NCI-H128 (cell line): ENCODE data around the gene CACTIN.
"Not testable (repeated sequence)": the region's sequence is repeated elsewhere in the genome, so short reads cannot be mapped to it uniquely, and the experiment has no call there.

Experiments used
- DNase-seq: peaks from one replicate; lab custom pipeline; 2025; ENCODE audit not compliant: unreplicated experiment; lab: John Stamatoyannopoulos, UW

The CACTIN gene

GRCh38 chr19:3663838-3664237, 37.2 kb upstream of the CACTIN start:
- no peak for DNase-seq

GRCh38 chr19:3661284-3662238, 35.0 kb upstream of the CACTIN start:
- DNase-seq, result no peak

GRCh38 chr19:3660493-3661219, 34.1 kb upstream of the CACTIN start:
- no peak for DNase-seq

- no peak for DNase-seq
These were observed 33.1 kb upstream of the CACTIN start for GRCh38 chr19:3659746-3660112.

GRCh38 chr19:3658870-3659745, 32.5 kb upstream of the CACTIN start:
- DNase-seq, result no peak

GRCh38 chr19:3658004-3658869, 31.6 kb upstream of the CACTIN start:
- DNase-seq, result no peak

GRCh38 chr19:3657395-3657769, 30.8 kb upstream of the CACTIN start:
- no peak for DNase-seq

GRCh38 chr19:3656747-3657394, 30.3 kb upstream of the CACTIN start:
- no peak for DNase-seq

GRCh38 chr19:3656073-3656746, 29.6 kb upstream of the CACTIN start:
- DNase-seq, result no peak

- no peak for DNase-seq
These were observed 28.9 kb upstream of the CACTIN start for GRCh38 chr19:3655402-3656072.

GRCh38 chr19:3653865-3654513, 27.4 kb upstream of the CACTIN start:
- DNase-seq, result no peak

- no peak for DNase-seq
These were observed 26.6 kb upstream of the CACTIN start for GRCh38 chr19:3653081-3653795.

GRCh38 chr19:3652422-3652821, 25.8 kb upstream of the CACTIN start:
- DNase-seq, result no peak

- no peak for DNase-seq
These were observed 25.1 kb upstream of the CACTIN start for GRCh38 chr19:3651684-3652083.

- no peak for DNase-seq
These were observed 23.3 kb upstream of the CACTIN start for GRCh38 chr19:3649888-3650287.

- DNase-seq, result no peak
These were observed 21.7 kb upstream of the CACTIN start for GRCh38 chr19:3648037-3648905.

- not testable (repeated sequence) for DNase-seq
These were observed 20.5 kb upstream of the CACTIN start for GRCh38 chr19:3647102-3647501.
